Spleen (tissue), 11 donors: ENCODE data around the gene SLC2A11. TPM values are rescaled to one million over a fixed set of nuclear protein-coding genes. Genes with fewer than 3 reads are reported as not detected.

ENCODE experiments used
- DNase-seq: peaks from one replicate; pipeline ENCODE4 v3.0.0-alpha.2; 2020
- H3K27ac ChIP-seq, 8 donors: fragments of 200-600 bp; sonication (generic) in 7 of 8; 1 replicate in 4 of 8; 2 replicates in 4 of 8; pipeline versions ENCODE4 v1.5.0 to v1.8.0; 2016 to 2021; ENCODE audit warnings: inconsistent platforms in 4 of 8, mild to moderate bottlenecking in 4 of 8, moderate library complexity in 1 of 8
- H3K27me3 ChIP-seq, 7 donors: fragments of 200-600 bp; sonication (generic) in 6 of 7; replicated peaks in 1 of 7; 1 replicate in 4 of 7; 2 replicates in 3 of 7; pipeline versions ENCODE4 v1.5.0 to v1.8.0; 2016 to 2021; ENCODE audit warnings: inconsistent platforms in 3 of 7, mild to moderate bottlenecking in 1 of 7
- H3K36me3 ChIP-seq, 6 donors: fragments of 200-600 bp; sonication (generic) in 5 of 6; 1 replicate in 4 of 6; 2 replicates in 2 of 6; pipeline versions ENCODE4 v1.5.0 to v1.8.0; 2016 to 2021; ENCODE audit warnings: inconsistent platforms in 2 of 6
- H3K4me1 ChIP-seq, 6 donors: fragments of 200-600 bp; sonication (generic) in 5 of 6; 1 replicate in 3 of 6; 2 replicates in 3 of 6; pipeline versions ENCODE4 v1.5.0 to v1.8.0; 2016 to 2021; ENCODE audit warnings: inconsistent platforms in 3 of 6
- H3K4me3 ChIP-seq, 8 donors: fragments of 200-600 bp; sonication (generic) in 7 of 8; 1 replicate in 4 of 8; 2 replicates in 4 of 8; pipeline versions ENCODE4 v1.5.0 to v1.8.0; 2016 to 2021; ENCODE audit warnings: inconsistent platforms in 4 of 8, mild to moderate bottlenecking in 4 of 8, moderate library complexity in 2 of 8
- H3K9me3 ChIP-seq, 8 donors: fragments of 200-600 bp; sonication (generic) in 7 of 8; 1 replicate in 4 of 8; 2 replicates in 4 of 8; pipeline versions ENCODE4 v1.5.0 to v1.8.0; 2016 to 2021; ENCODE audit warnings: inconsistent platforms in 4 of 8
- POLR2A ChIP-seq, 3 donors: fragments of 450-650 bp; IDR thresholded peaks; one replicate each; pipeline ENCODE4 v1.5.1; 2017; ENCODE audit warnings: antibody characterized with exemption in 3 of 3, mild to moderate bottlenecking in 1 of 3
- POLR2AphosphoS5 ChIP-seq, 3 donors: sonication (generic); formaldehyde crosslinking; IDR thresholded peaks; one replicate each; pipeline ENCODE4 v1.5.1; 2017; ENCODE audit warnings: antibody characterized with exemption in 3 of 3
- WGBS, 5 donors: extraction: QIAGEN DNeasy Blood & Tissue Kit in 3 of 5; methylation state at CpG; one replicate each; pipeline versions ENCODE4 v1.1.5 to v1.1.7; 2013 to 2018; 5-methylcytosine and 5-hydroxymethylcytosine counted together
- intact Hi-C: fragments of 100-400 bp; cut with DNase I; formaldehyde crosslinking; loops from one replicate; pipeline ENCODE4 v1.15.0; 2023; ENCODE audit warnings: low total_unique reads
- polyA plus RNA-seq, 3 donors: library from polyadenylated mRNA; stranded (reverse); fragments of 200-250 nt; gene quantifications; one replicate each; pipeline ENCODE4 v1.2.1, GENCODE V29; 2013
- total RNA-seq, 7 donors: library from RNA; depleted of rRNA in 3 of 7; stranded (reverse); fragments of >200 nt in 3 of 7; fragmentation: NEBNext Ultra II Directional in 4 of 7; extraction: Animal tissue kit (Norgen Biotek cat#: 25700) in 4 of 7; gene quantifications; one replicate each; pipeline versions ENCODE4 v1.1.0 to v1.2.1, GENCODE V29; 2016 to 2021
- TF ChIP-seq, protein P1 (sequence below), 11 experiments: fragments of 200-600 bp in 7 of 11; fragments of 450-650 bp in 4 of 11; sonication (generic) in 4 of 11; IDR thresholded peaks in 8 of 11; conservative IDR thresholded peaks in 3 of 11; 1 replicate in 7 of 11; 2 replicates in 4 of 11; pipeline versions ENCODE4 v1.4.0 to v1.8.0; 2016 to 2021; ENCODE audit warnings: antibody characterized with exemption in 11 of 11, inconsistent platforms in 4 of 11, mild to moderate bottlenecking in 1 of 11
- donor health status: healthy with polysubstance abuse.
- donor health status: DM: no; HTN: no; CAD: no; lungs with moderate emphysema.
- donor health status: DM: no; HTN: no; CAD: no.
- donor health status: Bipolar disorder and iron deficiency.
- donor health status: healthy.
- donor health status: DM: no; HTN: no; CAD: no.
- donor health status: DM: yes; HTN: yes; CAD: no.

Gene SLC2A11
- total and polyA plus RNA-seq, 10 donors: 12.0 to 23.5 (median 16.5) TPM

DNA sequence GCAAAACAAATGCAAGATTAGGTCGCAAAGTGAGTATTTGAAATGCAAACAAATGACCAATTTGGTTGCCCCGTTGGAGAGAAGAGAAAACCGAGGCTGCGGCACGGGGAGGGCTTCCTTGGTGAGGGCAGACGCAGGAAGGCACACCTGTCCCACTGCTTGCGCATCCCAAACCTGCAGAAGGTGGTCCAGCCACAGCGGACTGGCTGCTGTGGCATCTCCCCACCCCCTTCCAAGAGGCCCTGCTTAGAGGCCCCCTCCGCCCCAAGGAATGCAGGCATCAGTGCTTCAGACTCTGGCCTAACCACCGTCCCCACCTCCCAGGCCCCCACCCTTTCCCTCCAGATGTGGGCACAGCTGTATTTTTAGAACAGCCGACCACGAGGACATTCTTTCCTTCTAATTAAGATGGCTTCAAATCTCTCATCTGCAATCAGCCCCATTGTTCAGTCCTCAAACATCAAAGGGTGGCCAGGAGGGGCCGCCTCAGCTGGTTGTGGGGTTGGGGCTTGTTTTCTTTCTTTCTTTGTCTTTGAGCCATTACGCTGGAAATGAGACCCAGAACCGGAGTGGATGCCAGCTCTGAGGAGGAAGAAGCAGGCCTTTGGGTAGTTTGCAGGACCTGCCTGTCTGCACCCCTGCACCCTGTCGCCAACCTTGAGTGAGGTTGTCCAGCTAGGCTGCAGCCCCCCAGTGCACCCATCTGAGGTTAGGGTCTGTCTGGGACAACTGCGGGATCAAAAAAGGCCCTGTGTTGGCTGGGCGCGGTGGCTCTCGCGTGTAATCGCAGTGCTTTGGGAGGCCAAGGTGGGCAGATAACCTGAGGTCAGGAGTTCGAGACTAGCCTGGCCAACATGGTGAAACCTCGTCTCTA lies 9.4 kb upstream of the SLC2A11 start:
- peak; percentile 71 for DNase-seq
- Histone ChIP-seq H3K27ac (no peak overlapping the region), H3K36me3 (no peaks in the 10 kb centered on the region), H3K9me3 (no peaks in the 10 kb centered on the region), H3K27me3 (peaks cover 0 to 8% (median 0%) of the 10 kb centered on the region in 7 donors), H3K4me1 (peaks cover 34 to 66% (median 52%) of the 10 kb centered on the region in 6 donors), H3K4me3 (no peak overlapping the region)
- TF ChIP-seq, protein P1, sequence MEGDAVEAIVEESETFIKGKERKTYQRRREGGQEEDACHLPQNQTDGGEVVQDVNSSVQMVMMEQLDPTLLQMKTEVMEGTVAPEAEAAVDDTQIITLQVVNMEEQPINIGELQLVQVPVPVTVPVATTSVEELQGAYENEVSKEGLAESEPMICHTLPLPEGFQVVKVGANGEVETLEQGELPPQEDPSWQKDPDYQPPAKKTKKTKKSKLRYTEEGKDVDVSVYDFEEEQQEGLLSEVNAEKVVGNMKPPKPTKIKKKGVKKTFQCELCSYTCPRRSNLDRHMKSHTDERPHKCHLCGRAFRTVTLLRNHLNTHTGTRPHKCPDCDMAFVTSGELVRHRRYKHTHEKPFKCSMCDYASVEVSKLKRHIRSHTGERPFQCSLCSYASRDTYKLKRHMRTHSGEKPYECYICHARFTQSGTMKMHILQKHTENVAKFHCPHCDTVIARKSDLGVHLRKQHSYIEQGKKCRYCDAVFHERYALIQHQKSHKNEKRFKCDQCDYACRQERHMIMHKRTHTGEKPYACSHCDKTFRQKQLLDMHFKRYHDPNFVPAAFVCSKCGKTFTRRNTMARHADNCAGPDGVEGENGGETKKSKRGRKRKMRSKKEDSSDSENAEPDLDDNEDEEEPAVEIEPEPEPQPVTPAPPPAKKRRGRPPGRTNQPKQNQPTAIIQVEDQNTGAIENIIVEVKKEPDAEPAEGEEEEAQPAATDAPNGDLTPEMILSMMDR (IDR thresholded peaks at IDR 0.05 in 8 of 11, conservative IDR thresholded peaks at IDR 0.05 in 3 of 11): no peak
- peak in 1 of 3 donors; percentile 39 for TF ChIP-seq POLR2AphosphoS5 (IDR thresholded peaks at IDR 0.05)
- intact Hi-C loops: loop anchor here (5.0 kb wide), 2 partner anchors 76 to 306 kb away; partner anchors contain the start of gene MMP11
- 73 to 82% (median 78%) methylated on average over 24 of the region's 24 CpGs for WGBS, 5 donors

DNA sequence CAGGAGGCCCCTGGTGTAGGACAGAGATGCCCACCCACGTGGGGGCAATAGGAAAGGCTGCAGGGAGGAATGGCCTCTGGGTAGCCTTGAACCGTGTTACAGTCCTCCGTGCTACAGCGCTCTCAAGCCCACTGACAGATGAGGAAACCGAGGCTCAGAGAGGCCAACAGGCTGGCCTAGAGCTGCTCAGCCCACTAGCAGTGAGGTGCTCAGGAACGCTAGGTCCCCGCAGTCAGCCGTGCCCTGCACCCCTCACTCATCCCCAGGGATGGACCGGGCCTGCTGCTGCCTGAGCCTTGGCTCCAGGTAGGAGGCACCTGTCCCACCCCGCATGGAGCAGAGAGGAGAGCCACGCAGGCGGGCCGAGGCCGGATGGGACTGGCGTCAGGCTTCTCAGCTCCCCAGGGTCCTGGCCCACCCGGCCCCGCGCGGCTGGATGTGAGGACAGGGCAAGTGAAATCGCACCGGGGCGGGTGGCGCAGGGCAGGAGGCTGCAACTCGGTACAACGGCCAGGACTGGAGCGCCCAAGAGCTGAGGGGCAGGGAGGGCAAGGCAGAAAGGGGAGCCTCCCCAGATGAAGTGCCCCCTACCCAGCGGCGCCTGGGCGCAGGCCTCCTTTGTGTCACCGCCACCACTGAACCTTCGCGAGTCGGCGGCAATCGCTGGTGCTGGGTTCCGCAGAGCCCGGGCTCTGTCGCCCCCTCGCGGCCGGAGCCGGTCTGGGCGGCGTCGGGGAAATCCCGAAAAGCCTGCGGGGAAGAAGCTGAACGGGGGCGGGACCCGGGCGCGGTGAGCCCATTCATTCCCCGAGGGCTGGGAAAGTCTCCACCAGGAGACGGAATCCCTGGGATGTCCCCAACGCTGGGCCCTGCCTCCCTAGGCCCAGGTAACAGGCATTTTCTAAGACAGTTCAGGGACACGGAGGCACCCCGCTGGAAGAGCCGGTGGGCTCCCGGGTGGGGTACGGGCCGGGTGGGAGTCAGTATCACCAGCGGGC lies 8.4 kb upstream of the SLC2A11 start:
- Histone ChIP-seq H3K4me3 (peak overlapping the region in 4 of 8 donors; percentile 16 to 47 (median 18)), H3K27ac (no peak overlapping the region), H3K27me3 (peaks cover 0 to 8% (median 0%) of the 10 kb centered on the region in 7 donors), H3K4me1 (peaks cover 33 to 56% (median 42%) of the 10 kb centered on the region in 6 donors), H3K9me3 (no peaks in the 10 kb centered on the region), H3K36me3 (no peaks in the 10 kb centered on the region)
- 26 to 47% (median 29%) methylated on average over 36 to 62 of the region's 62 CpGs for WGBS, 5 donors
- TF ChIP-seq, protein P1 (IDR thresholded peaks at IDR 0.05 in 8 of 11, conservative IDR thresholded peaks at IDR 0.05 in 3 of 11): peak; percentile 87 to 99 (median 97)
- TF ChIP-seq POLR2AphosphoS5 (IDR thresholded peaks at IDR 0.05): peak; percentile 48 to 79 (median 64)
- TF ChIP-seq POLR2A (IDR thresholded peaks at IDR 0.05): no peak
- intact Hi-C loops: loop anchor here (5.0 kb wide), 2 partner anchors 77 to 307 kb away; partner anchors contain the start of gene MMP11
- peak; percentile 97 for DNase-seq

DNA sequence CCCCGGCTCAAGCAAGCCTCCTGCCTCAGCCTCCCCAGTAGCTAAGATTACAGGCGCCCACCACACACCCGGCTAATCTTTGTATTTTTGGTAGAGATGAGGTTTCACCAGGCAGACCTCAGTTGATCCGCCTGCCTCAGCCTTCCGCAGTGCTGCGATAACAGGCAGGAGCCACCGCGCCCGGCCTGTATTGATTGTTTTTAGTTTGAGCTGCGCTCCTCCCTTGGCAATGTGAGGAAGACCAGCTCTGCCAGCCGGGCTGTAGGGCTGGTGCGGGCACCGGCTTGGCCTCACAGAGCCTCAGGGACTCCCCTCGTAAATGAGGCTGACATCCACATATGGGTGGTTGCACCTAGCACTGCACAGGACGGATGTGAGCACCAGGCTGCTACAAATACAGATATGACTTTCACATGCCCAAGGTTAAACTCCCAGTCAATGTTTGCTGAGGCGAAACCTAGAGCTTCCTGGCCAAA lies 7.5 kb upstream of the SLC2A11 start:
- H3K27ac ChIP-seq: no peak overlapping the region
- intact Hi-C loops: no loop called here
- peaks cover 24 to 47% (median 33%) of the 10 kb centered on the region in 6 donors for H3K4me1 ChIP-seq
- WGBS, 5 donors: 78 to 89% (median 83%) methylated on average over 15 to 16 of the region's 16 CpGs
- no peaks in the 10 kb centered on the region for H3K36me3 ChIP-seq
- TF ChIP-seq, protein P1 (IDR thresholded peaks at IDR 0.05 in 8 of 11, conservative IDR thresholded peaks at IDR 0.05 in 3 of 11): no peak
- no peak for TF ChIP-seq POLR2A (IDR thresholded peaks at IDR 0.05)
- TF ChIP-seq POLR2AphosphoS5 (IDR thresholded peaks at IDR 0.05): no peak
- H3K27me3 ChIP-seq: peaks cover 0 to 8% (median 0%) of the 10 kb centered on the region in 7 donors
- H3K9me3 ChIP-seq: no peaks in the 10 kb centered on the region
- peak; percentile 69 for DNase-seq
- H3K4me3 ChIP-seq: no peak overlapping the region
